ENCODE data around the gene TEDC1. TPM values are rescaled to one million over a fixed set of nuclear protein-coding genes. Genes with fewer than 3 reads are reported as not detected.

Gene TEDC1
- total RNA-seq, 1 donor from 2014 or later = 12.7 TPM

DNA sequence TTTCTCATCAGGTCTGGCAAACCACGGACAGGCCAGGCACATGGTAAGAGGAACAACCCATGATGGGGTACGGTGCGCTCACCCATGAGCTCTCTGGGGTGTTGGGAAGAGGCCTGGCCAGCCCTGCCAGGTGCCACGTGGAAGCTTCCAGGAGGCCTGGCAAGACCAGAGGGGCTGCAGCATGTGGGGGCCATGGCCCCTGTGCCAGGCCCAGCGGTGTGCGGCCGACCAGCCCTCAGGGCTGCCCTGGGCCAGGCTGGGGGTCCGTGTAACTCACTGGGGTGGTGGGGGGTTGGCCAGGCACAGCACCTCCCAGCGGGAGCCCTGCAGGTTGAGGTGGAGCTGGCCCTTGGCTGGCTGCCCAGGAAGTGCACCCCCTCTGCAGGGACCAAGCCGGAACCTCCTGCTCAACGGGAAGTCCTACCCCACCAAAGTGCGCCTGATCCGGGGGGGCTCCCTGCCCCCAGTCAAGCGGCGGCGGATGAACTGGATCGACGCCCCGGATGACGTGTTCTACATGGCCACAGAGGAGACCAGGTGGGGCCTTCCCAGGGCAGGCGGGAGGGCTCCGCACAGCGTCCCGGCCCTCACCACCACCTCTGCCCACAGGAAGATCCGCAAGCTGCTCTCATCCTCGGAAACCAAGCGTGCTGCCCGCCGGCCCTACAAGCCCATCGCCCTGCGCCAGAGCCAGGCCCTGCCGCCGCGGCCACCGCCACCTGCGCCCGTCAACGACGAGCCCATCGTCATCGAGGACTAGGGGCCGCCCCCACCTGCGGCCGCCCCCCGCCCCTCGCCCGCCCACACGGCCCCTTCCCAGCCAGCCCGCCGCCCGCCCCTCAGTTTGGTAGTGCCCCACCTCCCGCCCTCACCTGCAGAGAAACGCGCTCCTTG lies 21.3 kb upstream of the TEDC1 start:
- intact Hi-C loops (cut with DNase I) = loop anchor here (2.0 to 10.0 kb wide), 4 partner anchors 21 to 377 kb away; partner anchors contain the start of genes BRF1 and BTBD6
- peaks cover 22 to 39% of the 10 kb centered on the region in 2 donors for H3K4me1 ChIP-seq
- no peaks in the 10 kb centered on the region for H3K27me3 ChIP-seq
- no peak for DNase-seq (ENCODE audit: low spot score in 2 of 2)
- H3K9me3 ChIP-seq = no peaks in the 10 kb centered on the region
- no peak overlapping the region for H3K4me3 ChIP-seq
- H3K27ac ChIP-seq = peak overlapping the region; percentile 46 to 89
- peaks cover 30 to 31% of the 10 kb centered on the region in 2 donors for H3K36me3 ChIP-seq
- TF ChIP-seq, protein P1, sequence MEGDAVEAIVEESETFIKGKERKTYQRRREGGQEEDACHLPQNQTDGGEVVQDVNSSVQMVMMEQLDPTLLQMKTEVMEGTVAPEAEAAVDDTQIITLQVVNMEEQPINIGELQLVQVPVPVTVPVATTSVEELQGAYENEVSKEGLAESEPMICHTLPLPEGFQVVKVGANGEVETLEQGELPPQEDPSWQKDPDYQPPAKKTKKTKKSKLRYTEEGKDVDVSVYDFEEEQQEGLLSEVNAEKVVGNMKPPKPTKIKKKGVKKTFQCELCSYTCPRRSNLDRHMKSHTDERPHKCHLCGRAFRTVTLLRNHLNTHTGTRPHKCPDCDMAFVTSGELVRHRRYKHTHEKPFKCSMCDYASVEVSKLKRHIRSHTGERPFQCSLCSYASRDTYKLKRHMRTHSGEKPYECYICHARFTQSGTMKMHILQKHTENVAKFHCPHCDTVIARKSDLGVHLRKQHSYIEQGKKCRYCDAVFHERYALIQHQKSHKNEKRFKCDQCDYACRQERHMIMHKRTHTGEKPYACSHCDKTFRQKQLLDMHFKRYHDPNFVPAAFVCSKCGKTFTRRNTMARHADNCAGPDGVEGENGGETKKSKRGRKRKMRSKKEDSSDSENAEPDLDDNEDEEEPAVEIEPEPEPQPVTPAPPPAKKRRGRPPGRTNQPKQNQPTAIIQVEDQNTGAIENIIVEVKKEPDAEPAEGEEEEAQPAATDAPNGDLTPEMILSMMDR (IDR thresholded peaks at IDR 0.05) = no peak

DNA sequence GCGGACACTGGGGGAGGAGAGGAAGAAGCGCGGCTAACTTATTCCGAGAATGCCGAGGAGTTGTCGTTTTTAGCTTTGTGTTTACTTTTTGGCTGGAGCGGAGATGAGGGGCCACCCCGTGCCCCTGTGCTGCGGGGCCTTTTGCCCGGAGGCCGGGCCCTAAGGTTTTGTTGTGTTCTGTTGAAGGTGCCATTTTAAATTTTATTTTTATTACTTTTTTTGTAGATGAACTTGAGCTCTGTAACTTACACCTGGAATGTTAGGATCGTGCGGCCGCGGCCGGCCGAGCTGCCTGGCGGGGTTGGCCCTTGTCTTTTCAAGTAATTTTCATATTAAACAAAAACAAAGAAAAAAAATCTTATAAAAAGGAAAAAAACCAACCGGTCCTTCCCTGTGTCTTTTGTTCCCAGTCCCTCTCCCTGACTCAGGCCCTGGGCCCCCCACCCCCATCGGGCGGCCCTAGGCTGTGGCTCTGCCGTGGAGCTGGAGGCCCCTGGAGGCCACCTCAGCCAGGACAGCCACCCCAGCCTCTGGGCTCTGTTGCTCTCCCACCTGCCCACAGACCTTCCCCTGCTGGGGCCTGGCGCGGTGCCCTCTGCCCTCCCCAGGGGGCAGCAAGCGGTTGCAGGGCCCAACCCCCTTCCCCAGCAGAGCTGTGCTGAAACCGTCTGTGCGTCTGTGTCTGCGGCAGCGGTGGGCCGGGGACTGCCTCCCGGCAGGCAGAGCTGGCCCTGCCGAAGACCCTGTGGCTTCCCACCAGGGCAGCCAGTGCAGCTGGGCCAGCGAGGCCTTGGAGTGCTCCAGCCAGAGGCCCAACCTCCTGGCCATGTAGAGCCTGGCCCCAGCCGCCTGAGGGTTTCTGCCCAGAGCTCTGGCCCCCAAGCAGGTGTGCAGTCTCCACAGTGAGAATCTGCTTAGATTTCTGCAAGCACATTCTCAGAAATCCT lies 20.4 kb upstream of the TEDC1 start:
- TF ChIP-seq, protein P1 (IDR thresholded peaks at IDR 0.05) = no peak
- intact Hi-C loops (cut with DNase I) = loop anchor here (5.0 to 10.0 kb wide), 3 partner anchors 168 to 378 kb away; partner anchors contain the start of genes BRF1 and BTBD6

DNA sequence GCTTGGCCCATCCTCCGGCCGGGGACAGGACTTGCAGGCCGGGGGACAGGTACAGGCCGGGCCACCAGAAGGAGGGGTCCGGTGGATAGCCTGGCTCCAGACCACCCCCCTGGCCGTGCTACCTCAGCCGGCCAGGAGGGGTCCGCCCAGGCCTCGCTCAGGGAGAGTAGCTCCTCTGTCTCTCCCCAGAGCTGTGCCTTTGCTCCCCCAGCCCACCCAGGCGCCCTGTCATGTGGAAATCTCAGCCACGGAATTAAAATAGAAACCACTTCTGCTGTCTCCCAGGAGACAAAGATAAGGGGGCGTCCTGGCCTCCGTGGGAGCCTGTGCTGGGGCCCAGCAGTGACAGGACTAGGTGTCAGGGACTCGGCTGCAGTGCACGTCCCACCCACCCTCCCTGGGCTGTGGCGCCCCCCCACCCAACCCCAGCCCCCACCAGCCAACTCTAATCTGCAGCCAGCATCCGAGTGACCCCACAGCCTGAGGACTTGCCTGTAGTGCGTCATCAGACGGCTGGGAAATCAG lies 19.7 kb upstream of the TEDC1 start:
- Histone ChIP-seq H3K4me1 (peaks cover 22 to 43% of the 10 kb centered on the region in 2 donors), H3K27me3 (no peaks in the 10 kb centered on the region), H3K9me3 (no peaks in the 10 kb centered on the region), H3K4me3 (no peak overlapping the region), H3K36me3 (peaks cover 20 to 21% of the 10 kb centered on the region in 2 donors), H3K27ac (peak overlapping the region; percentile 86 to 96)
- TF ChIP-seq, protein P1 (IDR thresholded peaks at IDR 0.05) = no peak
- intact Hi-C loops (cut with DNase I) = loop anchor here (5.0 to 10.0 kb wide), 3 partner anchors 169 to 379 kb away; partner anchors contain the start of genes BRF1 and BTBD6
- DNase-seq (ENCODE audit: low spot score in 2 of 2) = no peak

More for the DNA sequence above, 20.4 kb upstream of the TEDC1 start:
- no peak for DNase-seq (ENCODE audit: low spot score in 2 of 2)
- Histone ChIP-seq H3K4me1 (peaks cover 22 to 39% of the 10 kb centered on the region in 2 donors), H3K9me3 (no peaks in the 10 kb centered on the region), H3K27ac (peak overlapping the region; percentile 86 to 96), H3K27me3 (no peaks in the 10 kb centered on the region), H3K36me3 (peaks cover 22 to 23% of the 10 kb centered on the region in 2 donors), H3K4me3 (no peak overlapping the region)

DNA sequence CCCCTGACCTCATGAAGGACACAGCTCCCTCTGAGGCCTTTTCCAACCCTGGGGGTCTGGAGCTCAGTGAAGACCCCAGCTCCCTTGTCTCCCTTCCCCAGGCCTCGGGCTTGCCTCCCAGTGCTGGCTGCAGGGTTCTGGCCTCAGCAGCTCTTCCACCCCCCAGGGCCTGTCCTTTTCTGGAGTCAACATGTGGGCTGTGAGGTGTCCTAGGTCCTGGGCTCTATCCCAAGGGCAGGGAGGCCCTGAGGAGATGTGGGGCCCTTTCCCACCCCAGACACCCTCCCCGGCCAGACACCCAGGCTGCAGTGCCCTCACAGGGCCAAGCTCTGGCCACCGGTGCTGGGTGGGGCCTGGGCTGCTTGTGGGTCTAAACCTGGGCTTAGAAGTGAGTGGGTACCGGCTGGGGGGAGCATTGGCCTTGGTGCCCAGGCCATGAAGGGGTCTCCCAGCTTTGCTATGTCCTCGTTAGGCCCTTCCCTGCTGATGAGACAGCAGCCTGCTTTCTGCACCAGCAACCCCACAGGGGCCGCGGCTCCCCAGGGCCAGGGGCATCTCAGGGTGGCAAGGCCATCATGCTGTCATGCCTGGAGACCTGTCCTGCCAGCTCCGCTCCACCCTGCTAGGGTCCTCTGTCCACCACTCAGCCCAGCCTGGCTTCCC lies 19.1 kb upstream of the TEDC1 start:
- intact Hi-C loops (cut with DNase I) = loop anchor here (5.0 to 10.0 kb wide), 3 partner anchors 170 to 380 kb away; partner anchors contain the start of genes BRF1 and BTBD6
- Histone ChIP-seq H3K4me1 (peaks cover 26 to 49% of the 10 kb centered on the region in 2 donors), H3K27ac (peak overlapping the region; percentile 86 to 96)

More for the DNA sequence above, 19.1 kb upstream of the TEDC1 start:
- Histone ChIP-seq H3K9me3 (no peaks in the 10 kb centered on the region), H3K36me3 (peaks cover 15% of the 10 kb centered on the region in 2 donors), H3K4me3 (no peak overlapping the region), H3K27me3 (no peaks in the 10 kb centered on the region)
- TF ChIP-seq, protein P1 (IDR thresholded peaks at IDR 0.05) = no peak
- DNase-seq (ENCODE audit: low spot score in 2 of 2) = no peak

Measured in ascending aorta (tissue), 2 donors.